HEK293T (cell line): ENCODE measurements around the gene ARRB1.
A peak's percentile ranks its signal among the peaks of the same experiment; 100 is the strongest.

Source experiments
- CTCF ChIA-PET: fragments of 350-600 bp; formaldehyde crosslinking; extraction: SDS; loops from one replicate; lab custom pipeline; 2021; ENCODE audit warnings: antibody characterized with exemption, inconsistent platforms; lab: Yijun Ruan, JAX
- POLR2A ChIA-PET: fragments of 350-600 bp; formaldehyde crosslinking; extraction: SDS; loops from one replicate; lab custom pipeline; 2020; ENCODE audit warnings: antibody characterized with exemption, inconsistent platforms; lab: Yijun Ruan, JAX
- DNase-seq: peaks from one replicate; pipeline ENCODE4 v3.0.0; 2012; ENCODE audit warnings: mixed read lengths; ENCODE audit errors: extremely low spot score
- ARNT ChIP-seq: fragments of 450-650 bp; IDR thresholded peaks from 2 replicates; pipeline ENCODE4 v1.6.1; 2017; ENCODE audit warnings: mild to moderate bottlenecking
- BHLHE40 ChIP-seq: fragments of 450-650 bp; IDR thresholded peaks from 2 replicates; pipeline ENCODE4 v1.6.1; 2016; ENCODE audit warnings: mild to moderate bottlenecking, moderate library complexity, borderline replicate concordance
- CTBP1 ChIP-seq: fragments of 450-650 bp; IDR thresholded peaks from 2 replicates; pipeline ENCODE4 v1.6.1; 2016; ENCODE audit warnings: borderline replicate concordance
- FOXA1 ChIP-seq: fragments of 450-650 bp; IDR thresholded peaks from 2 replicates; pipeline ENCODE4 v1.6.1; 2016; ENCODE audit warnings: mild to moderate bottlenecking
- FOXK2 ChIP-seq: fragments of 450-650 bp; IDR thresholded peaks from 2 replicates; pipeline ENCODE4 v1.6.1; 2016; ENCODE audit warnings: mild to moderate bottlenecking
- FOXM1 ChIP-seq: fragments of 450-650 bp; IDR thresholded peaks from 2 replicates; pipeline ENCODE4 v1.6.1; 2017; ENCODE audit warnings: mild to moderate bottlenecking, borderline replicate concordance
- HDGF ChIP-seq: fragments of 450-650 bp; IDR thresholded peaks from 2 replicates; pipeline ENCODE4 v1.6.1; 2017; ENCODE audit warnings: antibody characterized with exemption, borderline replicate concordance
- L3MBTL2 ChIP-seq: fragments of 450-650 bp; conservative IDR thresholded peaks from 2 replicates; pipeline ENCODE4 v1.6.1; 2016; ENCODE audit warnings: mild to moderate bottlenecking
- LEF1 ChIP-seq: fragments of 450-650 bp; IDR thresholded peaks from 2 replicates; pipeline ENCODE4 v1.6.1; 2017; ENCODE audit warnings: mild to moderate bottlenecking, borderline replicate concordance
- NFRKB ChIP-seq: fragments of 450-650 bp; IDR thresholded peaks from 2 replicates; pipeline ENCODE4 v1.6.1; 2016; ENCODE audit warnings: mild to moderate bottlenecking, moderate library complexity
- PKNOX1 ChIP-seq: fragments of 450-650 bp; IDR thresholded peaks from 2 replicates; pipeline ENCODE4 v1.6.1; 2016
- SP1 ChIP-seq: fragments of 450-650 bp; IDR thresholded peaks from 2 replicates; pipeline ENCODE4 v1.6.1; 2017
- SUZ12 ChIP-seq: fragments of 450-650 bp; IDR thresholded peaks from 2 replicates; pipeline ENCODE4 v1.6.1; 2016; ENCODE audit warnings: mild to moderate bottlenecking
- TARDBP ChIP-seq: fragments of 450-650 bp; IDR thresholded peaks from 2 replicates; pipeline ENCODE4 v1.6.1; 2016
- ZNF384 ChIP-seq: fragments of 450-650 bp; IDR thresholded peaks from 2 replicates; pipeline ENCODE4 v1.6.1; 2016

The ARRB1 gene

GRCh38 chr11:75313513-75314272 lies 37.8 kb downstream of the ARRB1 start:
- no peak for DNase-seq
- ChIA-PET POLR2A (no interaction called here), CTCF (no interaction called here)
- no peak for TF ChIP-seq BHLHE40

- CTCF ChIA-PET, result no interaction called here
- TF ChIP-seq L3MBTL2 (no peak), CTBP1 (no peak), NFRKB (no peak), BHLHE40 (no peak)
- POLR2A ChIA-PET, result interaction anchor here (0.7 to 1.5 kb wide), 6 partner anchors 10 to 114 kb away, joined by 3 to 7 read pairs (median 4); no protein-coding TSS in a partner anchor
- DNase-seq, result no peak
These were observed 39.1 kb downstream of the ARRB1 start for GRCh38 chr11:75312346-75312745.

GRCh38 chr11:75311858-75312288 lies 39.6 kb downstream of the ARRB1 start:
- CTCF ChIA-PET, result no interaction called here
- no peak for TF ChIP-seq ARNT
- TF ChIP-seq FOXM1, result no peak
- TF ChIP-seq HDGF, result no peak
- no peak for TF ChIP-seq TARDBP
- no peak for TF ChIP-seq FOXK2
- POLR2A ChIA-PET, result interaction anchor here (0.6 to 1.5 kb wide), 7 partner anchors 10 to 89 kb away, joined by 3 to 7 read pairs (median 4); no protein-coding TSS in a partner anchor
- DNase-seq, result peak; percentile 68

GRCh38 chr11:75308986-75309385 lies 42.5 kb downstream of the ARRB1 start:
- no peak for DNase-seq
- POLR2A ChIA-PET, result no interaction called here
- CTCF ChIA-PET, result no interaction called here
- TF ChIP-seq CTBP1 (no peak), PKNOX1 (no peak), FOXM1 (no peak), SUZ12 (no peak), FOXK2 (no peak), NFRKB (no peak), SP1 (no peak), TARDBP (no peak), LEF1 (no peak), L3MBTL2 (no peak), HDGF (no peak), BHLHE40 (no peak)

- ChIA-PET POLR2A (interaction anchor here (0.9 kb wide), 1 partner anchor 92 kb away, joined by 3 read pairs; no protein-coding TSS in a partner anchor), CTCF (no interaction called here)
- no peak for DNase-seq
- TF ChIP-seq ARNT (no peak), BHLHE40 (no peak), SUZ12 (no peak)
These were observed 43.3 kb downstream of the ARRB1 start for GRCh38 chr11:75308116-75308515.

GRCh38 chr11:75307058-75307457 lies 44.4 kb downstream of the ARRB1 start:
- POLR2A ChIA-PET, result no interaction called here
- TF ChIP-seq CTBP1 (no peak), FOXM1 (no peak), FOXA1 (no peak), HDGF (no peak), ZNF384 (no peak), BHLHE40 (no peak), SUZ12 (no peak)
- CTCF ChIA-PET, result no interaction called here
- no peak for DNase-seq

- DNase-seq, result no peak
- CTCF ChIA-PET, result interaction anchor here (1.1 kb wide), 1 partner anchor 11 kb away, joined by 3 read pairs; no protein-coding TSS in a partner anchor
- POLR2A ChIA-PET, result no interaction called here
- no peak for TF ChIP-seq TARDBP
- no peak for TF ChIP-seq SUZ12
- no peak for TF ChIP-seq ZNF384
- TF ChIP-seq BHLHE40, result no peak
- no peak for TF ChIP-seq PKNOX1
These were observed 44.9 kb downstream of the ARRB1 start for GRCh38 chr11:75306529-75306928.

GRCh38 chr11:75305993-75306392 lies 45.5 kb downstream of the ARRB1 start:
- ChIA-PET CTCF (interaction anchor here (1.1 kb wide), 1 partner anchor 12 kb away, joined by 3 read pairs; no protein-coding TSS in a partner anchor), POLR2A (no interaction called here)
- DNase-seq, result no peak
- TF ChIP-seq TARDBP (no peak), SUZ12 (no peak)
